GM19468 (cell line): ENCODE data around the gene SNX33.
"Not testable (repeated sequence)": the region's sequence is repeated elsewhere in the genome, so short reads cannot be mapped to it uniquely, and the experiment has no call there.

Experiments
- ATAC-seq: cut with Tn5 transposase; IDR thresholded peaks from one replicate; pipeline ENCODE4 v1.9.1; 2021; ENCODE audit warnings: mild to moderate bottlenecking, moderate library complexity, moderate number of reproducible peaks; ENCODE audit not compliant: unreplicated experiment; ENCODE audit errors: extremely low read depth

SNX33 gene

DNA sequence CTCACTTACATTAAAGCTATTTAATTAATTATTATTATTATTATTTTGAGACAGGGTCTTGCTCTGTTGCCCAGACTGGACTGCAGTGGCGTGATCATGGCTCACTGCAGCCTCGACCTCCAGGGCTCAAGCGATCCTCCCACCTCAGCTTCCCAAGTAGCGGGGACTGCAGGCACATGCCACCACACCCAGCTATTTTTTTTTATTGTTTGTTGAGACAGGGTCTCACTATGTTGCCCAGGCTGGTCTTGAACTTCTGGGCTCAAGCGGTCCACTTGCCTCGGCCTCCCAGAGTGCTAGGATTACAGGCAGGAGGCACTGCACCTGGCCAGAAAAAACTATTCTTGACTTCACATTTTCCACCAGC lies 30.6 kb downstream of the SNX33 start:
- not testable (repeated sequence) for ATAC-seq

DNA sequence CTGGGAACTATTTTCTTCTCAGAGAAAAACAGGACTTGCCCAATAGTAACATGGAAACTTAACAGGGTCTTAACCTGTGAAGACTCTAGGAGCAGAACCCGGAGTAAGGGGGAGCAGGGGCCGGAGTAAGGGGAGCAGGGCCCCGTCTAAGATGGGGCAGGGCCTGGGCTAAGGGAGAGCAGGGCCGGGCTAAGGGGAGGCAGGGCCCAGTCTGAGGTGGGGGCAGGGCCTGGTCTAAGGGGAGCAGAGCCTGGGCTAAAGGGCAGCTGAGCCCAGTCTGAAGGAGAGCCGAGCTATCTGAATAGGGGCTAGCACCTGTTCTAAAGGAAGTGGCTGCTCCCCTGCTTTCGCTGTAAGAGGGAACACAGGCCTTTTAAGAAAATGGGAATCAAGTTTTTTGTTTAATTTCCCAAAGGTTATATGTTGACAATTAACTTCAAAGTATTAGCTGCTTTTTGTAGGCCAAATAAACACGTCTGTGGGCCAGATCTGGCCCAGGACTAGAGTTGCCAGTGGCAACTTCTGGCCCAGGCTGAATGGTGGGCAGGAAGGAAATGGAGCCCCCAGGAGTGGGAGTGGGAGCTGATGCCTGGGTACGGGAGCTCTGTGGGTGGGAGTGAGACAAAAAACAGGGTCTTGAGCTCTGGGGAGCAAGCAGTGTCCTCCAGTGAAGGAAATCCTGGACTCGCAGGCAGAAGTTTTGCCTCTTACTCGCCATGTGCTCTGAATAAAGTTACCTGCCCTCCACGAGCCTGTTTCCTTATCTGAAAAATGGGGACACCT lies 32.5 kb downstream of the SNX33 start:
- no peak for ATAC-seq

DNA sequence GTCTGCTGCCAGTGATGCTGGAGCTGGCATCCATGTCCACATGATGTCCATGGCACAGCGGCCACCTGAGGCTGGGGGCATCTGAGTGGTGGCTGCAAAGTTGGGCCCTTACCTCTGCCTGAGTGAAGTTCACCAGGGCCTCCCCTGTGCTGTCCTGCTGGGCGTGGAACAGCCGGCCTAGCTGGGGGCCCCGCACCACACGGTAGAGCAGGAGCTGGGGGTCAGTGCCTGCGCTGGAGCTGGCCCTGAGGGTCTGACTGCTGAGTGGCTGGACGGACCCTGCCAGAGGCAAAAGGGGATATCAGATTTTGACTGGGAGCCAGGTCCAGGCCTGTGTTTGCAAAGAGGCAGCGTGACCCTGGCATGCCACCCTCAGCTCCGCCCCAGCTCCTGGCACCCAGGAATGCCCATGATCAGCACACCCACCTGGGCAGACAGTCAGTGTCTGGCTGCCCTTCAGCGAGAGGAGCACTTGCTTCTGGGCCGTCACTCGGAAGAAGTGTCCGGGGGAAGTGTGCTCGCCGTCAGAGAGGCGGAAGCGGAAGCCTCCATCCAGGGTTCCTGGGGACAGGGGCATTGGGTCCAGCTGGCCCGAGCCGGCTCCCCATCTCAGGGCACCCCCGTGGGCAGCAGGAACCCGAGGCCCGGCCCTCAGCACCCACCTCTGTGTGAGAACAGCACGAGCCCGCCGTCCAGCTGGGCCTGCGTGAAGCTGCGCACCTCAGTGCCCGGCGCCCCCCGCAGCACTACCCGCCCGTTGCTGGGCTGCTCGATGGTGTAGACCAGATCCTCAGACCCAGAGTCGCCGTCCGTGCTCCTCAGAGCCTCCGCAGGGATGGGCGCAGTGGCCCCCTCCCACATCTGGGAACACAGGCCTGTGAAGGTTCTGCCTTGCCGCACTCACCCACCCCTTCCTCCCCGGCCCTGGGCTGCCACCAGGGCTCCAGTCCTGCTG lies 34.7 kb downstream of the SNX33 start:
- no peak for ATAC-seq

DNA sequence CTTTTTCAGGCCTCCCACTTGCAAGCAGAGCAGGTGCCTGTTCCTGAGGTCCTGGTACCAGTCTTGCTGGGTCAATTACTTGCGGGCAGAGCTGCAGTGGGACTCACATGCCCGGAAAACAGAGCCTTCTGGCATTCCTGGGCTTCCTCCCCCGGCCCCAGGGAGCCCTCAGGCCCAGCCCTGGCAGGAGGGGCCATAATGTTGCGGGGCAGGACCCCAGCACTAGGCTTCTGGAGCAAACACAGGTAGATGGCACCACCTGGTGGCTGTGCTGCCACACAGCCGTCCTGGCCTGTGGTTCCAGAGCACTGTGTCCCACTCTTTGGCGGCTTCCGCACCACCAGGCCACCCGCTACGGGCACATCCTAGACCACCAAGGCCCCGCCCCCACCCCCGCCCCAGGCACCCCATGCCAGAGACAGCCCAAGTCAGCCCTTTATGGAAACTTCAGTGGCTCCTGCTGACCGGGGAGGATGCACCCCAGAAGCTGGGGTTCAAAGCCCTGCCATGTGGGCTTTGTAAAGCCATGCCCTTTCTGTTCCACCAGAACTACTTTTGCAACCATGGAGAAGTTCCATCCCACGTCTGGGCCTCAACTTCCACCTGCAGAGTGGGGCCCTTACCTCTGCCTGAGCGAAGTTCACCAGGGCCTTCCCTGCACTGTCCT lies 36.1 kb downstream of the SNX33 start:
- not testable (repeated sequence) for ATAC-seq

DNA sequence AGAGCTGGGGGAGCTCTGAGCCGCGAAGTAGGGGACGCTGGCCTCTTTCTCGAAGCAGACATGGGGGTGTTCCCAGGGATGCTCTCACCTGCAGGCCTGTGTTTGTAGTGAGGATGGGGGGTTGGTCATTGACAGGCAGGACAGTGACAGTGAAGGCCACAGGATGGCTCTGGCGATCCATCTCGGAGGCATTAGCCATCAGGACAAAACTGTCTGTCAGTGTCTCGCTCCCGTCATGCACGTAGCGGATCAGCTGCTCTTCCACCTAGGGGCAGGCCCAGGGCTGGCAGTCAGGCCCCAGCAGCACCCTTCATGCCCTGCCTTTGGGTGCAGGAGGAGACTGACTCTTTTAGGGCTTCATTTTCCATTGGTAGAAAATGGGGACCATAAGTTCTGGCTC lies 36.9 kb downstream of the SNX33 start:
- ATAC-seq: no peak

DNA sequence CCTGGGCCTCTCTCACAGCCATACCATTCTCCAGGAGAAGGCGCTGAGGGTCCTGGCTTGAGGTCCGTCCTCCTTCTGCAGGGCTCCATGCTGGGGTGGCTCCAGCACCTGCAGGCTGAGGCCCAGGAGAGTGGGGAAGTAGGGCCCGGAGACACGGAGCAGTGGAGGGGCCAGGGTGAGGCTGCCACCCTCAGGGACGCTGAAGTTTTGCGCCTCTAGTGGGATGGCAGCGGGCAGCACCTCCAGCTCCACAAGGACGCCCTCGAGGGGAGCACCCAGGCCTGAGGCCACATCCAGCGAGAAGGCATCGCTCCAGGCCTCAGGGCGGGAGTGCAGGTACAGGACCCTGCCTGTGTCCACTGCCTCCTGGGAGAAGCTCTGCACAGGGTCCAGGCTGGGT lies 37.5 kb downstream of the SNX33 start:
- no peak for ATAC-seq

DNA sequence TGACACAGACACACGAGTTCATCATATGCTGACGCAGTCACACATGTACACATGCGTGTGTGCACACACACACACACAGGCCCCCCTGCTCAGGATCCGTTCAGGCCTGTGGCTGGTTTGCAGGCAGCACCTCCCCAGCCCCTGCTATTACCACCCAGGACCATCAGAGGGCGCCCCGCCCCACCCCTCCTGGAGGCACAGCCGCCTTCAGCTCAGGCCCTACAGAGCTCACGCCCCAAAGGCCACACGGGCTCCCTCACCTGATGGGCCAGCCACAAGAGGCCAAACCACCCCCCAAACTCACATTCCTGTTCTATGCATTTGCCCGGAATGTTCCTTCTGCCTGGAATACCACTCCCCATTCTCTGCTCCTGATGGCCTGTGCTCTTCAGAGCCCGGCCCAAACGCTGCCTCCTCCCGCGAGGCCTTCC lies 38.5 kb downstream of the SNX33 start:
- ATAC-seq: not testable (repeated sequence)

DNA sequence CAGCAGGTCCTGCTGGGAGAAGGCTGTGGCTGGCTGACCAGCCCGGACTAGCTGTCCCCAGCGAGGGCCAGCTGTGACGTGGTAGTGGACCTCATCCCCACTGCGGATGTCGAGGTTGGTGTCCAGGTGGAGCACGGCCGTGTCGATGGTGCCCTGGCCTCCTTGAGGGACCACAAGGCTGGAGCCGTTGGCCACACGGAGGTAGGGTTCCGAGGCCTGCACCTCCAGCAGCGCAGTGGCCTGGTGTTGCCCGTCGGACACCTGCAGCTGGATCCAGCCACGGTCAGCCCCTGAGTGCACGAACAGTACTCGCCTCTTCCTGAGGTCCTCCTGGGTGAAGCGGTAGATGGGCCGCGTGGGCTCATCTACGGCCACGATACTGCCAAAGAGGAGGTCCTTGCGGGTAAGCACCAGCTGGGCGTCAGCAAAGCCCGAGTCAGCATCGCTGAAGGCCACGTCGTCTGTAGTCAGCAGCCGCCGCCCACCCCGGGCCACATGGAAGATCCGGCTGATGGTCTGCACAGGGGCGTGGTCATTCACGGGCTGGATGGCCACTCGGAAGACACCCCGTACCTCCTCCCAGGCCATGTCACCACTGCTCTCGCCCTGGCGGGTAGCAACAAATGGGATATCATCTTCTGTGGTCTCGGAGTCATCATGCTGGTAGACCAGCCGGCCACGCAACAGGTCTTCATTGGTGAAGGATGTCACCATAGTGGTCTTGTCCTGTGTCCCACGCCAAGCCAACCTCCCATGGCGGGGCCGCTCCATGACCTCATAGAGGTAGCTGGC lies 40.0 kb downstream of the SNX33 start:
- ATAC-seq: no peak

DNA sequence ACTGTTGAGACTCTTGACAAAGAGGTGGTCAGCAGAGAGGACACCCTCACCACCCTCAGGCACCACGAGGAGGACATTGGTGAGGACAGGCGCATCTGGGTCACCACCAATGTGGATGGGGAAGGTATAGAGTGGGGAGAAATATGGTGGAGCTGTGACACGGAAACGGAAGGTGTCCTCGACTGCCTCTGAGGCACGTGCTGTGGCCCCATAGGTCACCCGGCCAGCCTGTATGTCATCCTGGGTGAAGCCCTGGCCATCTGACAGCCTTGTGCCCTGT lies 40.5 kb downstream of the SNX33 start:
- no peak for ATAC-seq

DNA sequence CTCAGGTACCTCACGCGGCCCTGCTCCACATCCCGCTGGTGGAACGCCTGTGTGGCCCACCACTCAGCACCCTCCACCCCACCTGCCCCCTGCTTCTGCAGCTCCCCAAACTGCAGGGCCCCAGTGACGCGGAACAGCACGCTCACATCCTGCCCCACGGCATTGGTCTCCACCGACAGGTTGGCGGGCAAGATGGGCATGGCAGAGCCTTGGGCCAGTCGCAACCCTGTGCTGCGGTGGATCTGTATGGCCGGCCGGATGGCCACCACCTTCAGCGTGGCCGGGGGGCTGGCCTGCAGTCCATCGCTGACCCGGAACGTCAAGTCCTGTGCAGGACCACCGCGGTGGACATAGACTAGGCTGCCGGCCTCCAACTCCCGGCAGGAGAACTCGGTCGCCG lies 41.1 kb downstream of the SNX33 start:
- no peak for ATAC-seq

DNA sequence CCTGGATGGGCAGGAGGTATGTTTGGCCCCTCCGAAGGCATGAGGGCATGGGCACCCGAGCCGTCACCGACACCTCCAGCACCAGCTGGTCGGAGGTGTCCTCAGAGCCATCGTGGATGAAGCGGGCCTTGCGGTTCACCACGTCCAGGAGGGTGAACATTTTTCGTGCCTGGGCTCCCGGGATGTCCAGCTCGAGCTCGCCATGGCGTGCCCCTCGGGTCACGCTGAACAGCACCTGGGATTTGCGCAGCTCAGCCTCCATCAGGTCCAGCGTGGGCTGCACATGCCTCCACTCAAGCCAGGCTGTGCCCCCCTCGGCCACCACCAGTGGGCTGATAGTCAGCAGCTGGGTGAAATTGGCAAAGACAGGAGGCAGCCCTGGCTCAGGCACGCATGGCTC lies 41.7 kb downstream of the SNX33 start:
- ATAC-seq: not testable (repeated sequence)

DNA sequence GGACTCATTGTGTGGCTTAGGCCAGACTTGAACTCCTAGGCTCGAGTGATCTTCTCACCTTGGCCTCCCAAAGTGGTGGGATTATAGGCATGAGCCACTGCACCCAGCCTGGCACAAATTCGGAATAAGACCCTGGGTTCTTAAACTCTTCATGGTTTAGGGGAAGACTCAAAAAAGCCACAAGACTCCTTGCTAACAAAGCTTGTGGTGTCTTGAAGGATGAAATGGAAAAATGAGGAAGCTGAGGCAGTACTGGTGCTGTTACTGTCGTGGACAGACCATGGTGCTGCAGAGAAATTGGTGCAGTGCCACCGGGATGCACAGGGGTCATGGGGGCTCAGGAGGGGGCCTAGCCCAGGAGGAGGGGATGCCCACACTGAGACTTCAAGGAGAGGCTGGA lies 44.6 kb downstream of the SNX33 start:
- not testable (repeated sequence) for ATAC-seq

DNA sequence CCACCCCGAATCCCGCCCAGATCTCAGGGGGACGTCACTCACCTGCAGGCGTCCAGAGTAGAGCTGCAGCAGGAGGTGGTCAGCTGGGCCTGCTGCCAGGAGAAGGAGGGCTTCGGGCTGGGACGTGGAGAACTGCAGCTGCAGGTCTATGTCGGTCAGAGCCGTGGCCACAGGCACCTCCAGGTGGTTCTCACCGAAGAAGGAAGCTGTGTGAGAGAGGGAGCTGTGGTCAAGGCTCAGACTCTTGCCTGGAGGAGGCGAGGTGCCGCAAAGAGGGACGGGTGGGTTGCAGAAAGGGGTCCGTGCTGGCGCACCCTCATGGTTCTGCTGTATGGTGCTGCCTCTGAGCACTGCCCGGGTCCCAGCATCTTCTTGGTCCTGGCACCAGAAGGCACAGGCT lies 45.3 kb downstream of the SNX33 start:
- ATAC-seq: not testable (repeated sequence)

DNA sequence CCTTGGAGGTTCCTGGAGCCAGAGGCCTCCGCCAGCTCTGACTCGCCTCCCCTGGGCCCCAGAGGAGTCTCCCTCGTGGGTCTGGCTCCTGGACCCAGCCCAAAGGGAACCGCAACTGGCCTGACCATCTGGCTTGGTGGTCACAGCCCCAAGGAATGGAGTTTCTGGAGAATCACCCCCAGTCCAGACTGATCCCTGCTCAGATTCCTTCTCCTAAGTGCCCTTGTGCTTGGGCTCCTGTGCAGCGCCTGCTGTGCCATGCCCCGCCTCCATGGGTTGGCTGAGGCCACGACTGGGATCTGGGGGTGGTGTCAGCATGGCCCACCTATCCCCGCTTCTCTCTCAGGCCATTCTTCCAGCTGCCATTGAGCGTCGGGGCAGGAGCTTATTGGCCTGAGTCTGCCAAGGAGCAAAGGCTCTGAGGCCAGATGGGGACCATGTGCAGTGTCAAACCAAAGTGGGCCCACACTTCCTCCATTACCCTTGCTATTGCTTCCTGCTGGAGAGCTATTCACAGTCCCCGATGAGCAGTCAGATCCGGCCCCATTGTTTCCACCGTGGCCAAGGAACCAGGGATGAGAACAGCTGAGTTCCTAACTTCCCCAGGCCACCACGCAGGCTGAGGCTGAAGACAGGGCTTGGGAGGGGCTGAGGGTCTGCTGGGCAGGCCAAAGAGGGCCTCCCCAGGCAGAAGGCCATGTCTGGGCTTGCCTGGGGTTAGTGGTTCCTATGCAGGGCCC lies 46.0 kb downstream of the SNX33 start:
- no peak for ATAC-seq

DNA sequence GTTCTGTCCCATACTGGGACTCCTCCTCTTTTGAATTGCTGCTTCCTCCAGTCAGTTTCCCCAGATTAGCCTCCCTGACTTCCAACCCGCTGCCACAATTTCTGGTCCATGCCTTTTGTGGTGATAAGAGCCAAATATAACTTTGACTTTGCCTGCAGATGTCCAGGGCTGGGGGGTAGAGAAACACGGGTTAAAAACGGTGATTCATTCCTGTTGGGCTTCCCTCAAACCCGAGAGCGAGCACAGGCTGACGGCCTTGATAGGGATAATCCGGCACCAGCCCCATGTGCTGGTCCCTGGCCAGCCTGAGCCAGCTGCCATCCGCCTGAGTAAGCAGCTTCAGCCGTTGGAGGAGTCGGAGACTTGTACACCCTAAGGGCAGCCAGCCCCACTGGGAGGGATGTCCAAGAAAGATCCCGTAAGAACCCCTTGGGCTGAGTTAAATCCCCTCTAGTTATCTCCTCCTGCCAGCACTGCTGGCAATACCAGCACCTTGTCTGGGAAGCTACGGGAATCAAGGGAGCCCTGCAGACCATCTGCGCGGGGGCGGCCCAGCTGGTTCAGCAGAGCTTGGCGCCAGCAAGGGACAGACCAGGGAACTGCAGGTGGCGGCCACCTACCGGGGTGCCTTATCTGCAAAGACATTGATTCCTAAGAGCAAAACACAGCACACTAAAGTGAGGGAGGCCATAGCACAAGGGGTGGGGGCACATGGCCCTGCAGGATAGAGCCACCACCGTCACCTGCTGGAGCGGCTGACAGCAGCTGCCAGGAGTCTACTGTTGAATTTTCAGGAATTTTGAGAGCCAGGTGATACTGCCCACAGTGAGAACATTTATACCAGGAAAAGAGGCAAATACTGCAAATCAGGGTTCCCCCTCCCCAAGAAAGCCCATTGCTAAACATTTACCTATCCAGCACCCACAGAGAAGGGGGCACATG lies 46.8 kb downstream of the SNX33 start:
- ATAC-seq: no peak

DNA sequence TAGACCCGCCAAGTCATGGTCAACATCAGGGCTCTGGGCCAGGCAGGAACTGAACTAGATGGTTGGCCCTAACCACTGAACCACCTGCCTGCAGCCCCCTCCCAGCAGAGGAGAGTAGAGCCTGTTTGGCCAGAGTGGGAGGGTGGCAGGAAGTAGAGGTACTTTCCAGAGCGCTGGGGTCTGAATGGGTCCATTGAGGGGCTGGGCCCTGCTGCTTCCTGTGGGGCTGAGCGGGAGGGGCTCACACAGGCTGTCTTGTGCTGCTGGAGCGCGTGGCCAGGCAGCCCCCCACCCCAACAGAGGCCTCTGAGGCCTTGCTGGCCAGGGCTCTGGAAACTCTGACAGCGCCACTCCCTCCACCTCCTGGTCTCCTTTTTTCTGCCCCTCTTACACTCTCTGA lies 47.5 kb downstream of the SNX33 start:
- no peak for ATAC-seq

DNA sequence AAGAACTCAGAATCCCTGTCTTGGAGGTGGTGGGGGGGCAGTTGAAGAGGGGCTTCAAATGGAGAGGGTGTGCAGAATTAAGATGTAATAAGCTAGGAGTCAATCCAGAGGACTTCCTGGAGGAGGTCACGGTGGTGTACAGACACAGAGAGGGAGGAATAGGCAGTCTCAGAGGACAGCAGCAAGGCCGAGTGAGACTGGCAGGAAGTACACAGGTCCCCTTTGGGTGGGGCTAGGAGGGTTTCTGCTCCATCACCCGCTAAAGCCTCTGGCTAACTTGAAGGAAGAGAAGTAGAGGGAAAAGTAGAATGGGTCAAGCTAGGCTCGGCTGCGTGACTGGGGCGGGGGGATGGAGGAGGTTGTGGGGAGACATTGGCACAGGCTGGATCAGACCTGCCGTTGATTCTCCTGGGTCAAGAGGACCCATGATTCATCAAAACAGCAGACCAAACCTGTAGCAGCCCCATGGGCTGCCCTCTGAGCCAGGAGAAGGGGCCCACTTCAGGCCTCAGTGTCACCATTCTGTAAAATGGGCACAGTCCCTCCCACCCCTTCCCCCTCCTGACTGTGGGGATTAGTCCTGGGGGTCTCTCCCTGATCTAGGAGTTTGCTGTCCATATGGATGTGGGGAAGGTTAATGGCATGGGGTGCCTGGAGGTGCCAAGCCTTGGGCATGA lies 48.1 kb downstream of the SNX33 start:
- ATAC-seq: no peak

DNA sequence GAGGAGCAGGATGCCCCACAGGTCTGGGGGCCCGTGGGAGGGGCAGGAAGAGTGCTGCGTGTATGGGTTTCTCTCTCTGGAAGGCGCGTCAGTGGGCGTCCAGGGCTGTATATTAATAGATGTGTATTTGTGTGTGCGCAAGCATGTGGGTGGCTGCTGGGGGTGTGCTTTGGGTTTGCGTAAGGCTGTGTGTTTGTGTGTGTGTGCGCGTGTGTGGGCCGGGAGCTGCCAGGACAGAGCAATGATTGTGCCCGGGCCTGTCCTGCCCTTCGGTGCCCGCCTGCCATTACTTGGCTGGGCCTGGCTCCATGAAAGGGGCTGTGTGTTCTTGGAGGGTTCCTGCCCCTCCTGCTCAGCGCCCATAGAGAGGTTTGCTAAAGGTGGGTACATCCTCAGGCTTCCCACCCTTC lies 48.6 kb downstream of the SNX33 start:
- ATAC-seq: no peak
